Renal cortical epithelial cell (primary cell): ENCODE measurements around the gene GABPB1. TPM values are rescaled to one million over a fixed set of nuclear protein-coding genes. Genes with fewer than 3 reads are reported as not detected.
A peak's percentile ranks its signal among the peaks of the same experiment; 100 is the strongest.

ENCODE experiments used
- DNase-seq: peaks from one replicate; pipeline ENCODE4 v3.0.0-alpha.2; 2011; ENCODE audit warnings: low read depth
- total RNA-seq: library from RNA; depleted of rRNA; stranded (reverse); fragments of >200 nt; gene quantifications from 2 replicates; pipeline ENCODE4 v1.2.3, GENCODE V29; 2014

The GABPB1 gene
- total RNA-seq, 1 donor from 2014 or later = 36.6 TPM

- DNase-seq = no peak
These were observed 77.6 kb downstream of the GABPB1 start for GRCh38 chr15:50277370-50277769.

GRCh38 chr15:50275908-50276307 is 79.1 kb downstream of the GABPB1 start:
- peak; percentile 9 for DNase-seq

GRCh38 chr15:50275091-50275490 is 79.9 kb downstream of the GABPB1 start:
- no peak for DNase-seq

- DNase-seq = no peak
These were observed 87.4 kb downstream of the GABPB1 start for GRCh38 chr15:50267577-50267976.

GRCh38 chr15:50265620-50266019 is 89.4 kb downstream of the GABPB1 start, which contains the start of gene HDC:
HDC (minus strand) TSS chr15:50265726; CDS start chr15:50265623, 103 bp downstream.
- DNase-seq = no peak

- no peak for DNase-seq
These were observed 92.5 kb downstream of the GABPB1 start for GRCh38 chr15:50262533-50262932.

GRCh38 chr15:50261981-50262380 is 93.0 kb downstream of the GABPB1 start:
- DNase-seq = no peak

GRCh38 chr15:50260969-50261496 is 94.0 kb downstream of the GABPB1 start:
- DNase-seq = no peak

- DNase-seq = no peak
These were observed 95.7 kb downstream of the GABPB1 start for GRCh38 chr15:50259276-50259675.

- DNase-seq = peak; percentile 36
These were observed 97.1 kb downstream of the GABPB1 start for GRCh38 chr15:50257924-50258323.

GRCh38 chr15:50257332-50257731 is 97.7 kb downstream of the GABPB1 start:
- no peak for DNase-seq

- peak; percentile 21 for DNase-seq
These were observed 98.6 kb downstream of the GABPB1 start for GRCh38 chr15:50256188-50257041.

- DNase-seq = no peak
These were observed 102.4 kb downstream of the GABPB1 start for GRCh38 chr15:50252556-50252955.

- DNase-seq = no peak
These were observed 103.3 kb downstream of the GABPB1 start for GRCh38 chr15:50251638-50252182.

GRCh38 chr15:50250760-50251394 is 104.1 kb downstream of the GABPB1 start:
- DNase-seq = no peak

- DNase-seq = no peak
These were observed 105.3 kb downstream of the GABPB1 start for GRCh38 chr15:50249704-50250103.

- no peak for DNase-seq
These were observed 105.9 kb downstream of the GABPB1 start for GRCh38 chr15:50248994-50249582.

- DNase-seq = peak; percentile 19
These were observed 107.0 kb downstream of the GABPB1 start for GRCh38 chr15:50247819-50248655.

GRCh38 chr15:50246631-50247030 is 108.4 kb downstream of the GABPB1 start:
- DNase-seq = no peak

GRCh38 chr15:50244959-50245624 is 109.9 kb downstream of the GABPB1 start:
- DNase-seq = no peak

GRCh38 chr15:50244153-50244552 is 110.8 kb downstream of the GABPB1 start:
- DNase-seq = no peak
